Panc1 (cell line): ENCODE data around the gene SPINK9. TPM values are rescaled to one million over a fixed set of nuclear protein-coding genes. Genes with fewer than 3 reads are reported as not detected.

ENCODE experiments used
- ATAC-seq: fragments of 200-7000 bp; cut with Tn5 transposase; 2 replicates; pipeline ENCODE4 v1.9.1; 2020; ENCODE audit warnings: mild to moderate bottlenecking, moderate library complexity
- BruUV-seq: library from RNA; stranded (reverse); fragments of 400-500 nt; replicated peaks from 2 replicates; lab custom pipeline; 2021; lab: Mats Ljungman, UMichigan
- CTCF ChIA-PET: fragments of 300-600 bp; sonication (Branson Sonifier 250); formaldehyde crosslinking; loops from one replicate; lab custom pipeline; 2022; ENCODE audit warnings: antibody characterized with exemption; lab: Charles Lee
- POLR2A ChIA-PET: fragments of 300-600 bp; sonication (Branson Sonifier 250); formaldehyde crosslinking; loops from one replicate; lab custom pipeline; 2022; ENCODE audit warnings: antibody characterized with exemption; lab: Charles Lee
- DNase-seq: peaks from one replicate; pipeline ENCODE4 v3.0.0-alpha.2; 2010; ENCODE audit warnings: low read depth, low spot score
- H3K27ac ChIP-seq: 2 replicates; pipeline ENCODE4 v1.5.1; 2011; ENCODE audit warnings: mild to moderate bottlenecking, low read length, inconsistent platforms
- H3K27me3 ChIP-seq: fragments of 200-500 bp; sonication (Bioruptor generic); 2 replicates; pipeline ENCODE4 v1.6.0; 2014; ENCODE audit warnings: low read length, inconsistent platforms; ENCODE audit not compliant: control insufficient read depth, insufficient read depth
- H3K36me3 ChIP-seq: fragments of 200-500 bp; sonication (Bioruptor generic); 2 replicates; pipeline ENCODE4 v1.5.1; 2014; ENCODE audit warnings: inconsistent platforms, mild to moderate bottlenecking, low read length, moderate library complexity; ENCODE audit not compliant: control insufficient read depth, insufficient read depth
- H3K4me1 ChIP-seq: 2 replicates; pipeline ENCODE4 v1.5.1; 2011; ENCODE audit warnings: inconsistent platforms, mild to moderate bottlenecking, low read length, moderate library complexity; ENCODE audit not compliant: control insufficient read depth, insufficient read depth
- H3K4me3 ChIP-seq, 2 experiments: 2 replicates each; pipeline ENCODE4 v1.5.1; 2011 to 2012; ENCODE audit warnings: low read depth in 2 of 2, low read length in 2 of 2, mild to moderate bottlenecking in 2 of 2, inconsistent platforms in 1 of 2, moderate library complexity in 1 of 2
- H3K9me3 ChIP-seq: fragments of 200-500 bp; sonication (Bioruptor generic); 2 replicates; pipeline ENCODE4 v1.5.1; 2014; ENCODE audit warnings: low read depth, mild to moderate bottlenecking, inconsistent platforms, low read length, moderate library complexity; ENCODE audit not compliant: control insufficient read depth, insufficient read depth
- CTCF ChIP-seq: fragments of 450-650 bp; IDR thresholded peaks from 2 replicates; pipeline ENCODE4 v1.5.1; 2017; ENCODE audit warnings: mild to moderate bottlenecking
- POLR2AphosphoS5 ChIP-seq: IDR thresholded peaks from 2 replicates; pipeline ENCODE4 v1.6.1; 2012; ENCODE audit warnings: mild to moderate bottlenecking, low read depth, low read length, moderate library complexity
- REST ChIP-seq, 2 experiments: IDR thresholded peaks; 2 replicates each; pipeline ENCODE4 v1.6.1; 2011 to 2012; ENCODE audit warnings: low read depth in 2 of 2, control low read depth in 1 of 2, low read length in 1 of 2, mild to moderate bottlenecking in 1 of 2, moderate library complexity in 1 of 2; ENCODE audit not compliant: insufficient read depth in 1 of 2
- SIN3A ChIP-seq: IDR thresholded peaks from 2 replicates; pipeline ENCODE4 v1.6.1; 2012; ENCODE audit warnings: low read depth, mild to moderate bottlenecking, low read length, moderate library complexity, borderline replicate concordance; ENCODE audit not compliant: insufficient read depth
- TCF7L2 ChIP-seq: IDR thresholded peaks from 2 replicates; pipeline ENCODE4 v1.6.1; 2011; ENCODE audit warnings: mild to moderate bottlenecking, low read depth, low read length, inconsistent platforms
- in situ Hi-C: cut with HindIII; loops from 2 replicates; pipeline ENCODE4 v1.10.0; 2016; ENCODE audit warnings: low sequenced_read_pairs, low pct_unique_long_range_greater_than_20kb
- intact Hi-C: fragments of 100-400 bp; cut with micrococcal nuclease; formaldehyde crosslinking; loops from one replicate; pipeline ENCODE4 v1.10.0; 2022; ENCODE audit not compliant: unreplicated experiment
- total RNA-seq: library from RNA; stranded (reverse); gene quantifications from one replicate; pipeline ENCODE4 v1.2.1, GENCODE V29; 2021; ENCODE audit not compliant: unreplicated experiment

Gene SPINK9
- total RNA-seq, 1 experiment from 2014 or later, result not detected

GRCh38 chr5:148343603-148344487, 8.5 kb downstream of the SPINK9 start:
- ATAC-seq (no peak), DNase-seq (no peak)
- intact Hi-C loops (no loop called here), in situ Hi-C loops (no loop called here)
- Histone ChIP-seq H3K36me3 (no peaks in the 10 kb centered on the region), H3K27me3 (no peaks in the 10 kb centered on the region), H3K4me3 (no peak overlapping the region), H3K27ac (no peak overlapping the region), H3K9me3 (no peaks in the 10 kb centered on the region), H3K4me1 (no peaks in the 10 kb centered on the region)
- CTCF ChIA-PET, result no interaction called here
- TF ChIP-seq TCF7L2, result no peak
- no peak for TF ChIP-seq SIN3A
- no peak for TF ChIP-seq CTCF
- no peak for TF ChIP-seq POLR2AphosphoS5
- no peak for TF ChIP-seq REST (IDR thresholded peaks at IDR 0.05; ENCODE audit: insufficient read depth in 1 of 2, low read depth in 2 of 2, low read length in 1 of 2)
- BruUV-seq, result no TSS peak
- POLR2A ChIA-PET, result no interaction called here

- ATAC-seq (no peak), DNase-seq (no peak)
- Histone ChIP-seq H3K27ac (no peak overlapping the region), H3K36me3 (no peaks in the 10 kb centered on the region), H3K4me1 (no peaks in the 10 kb centered on the region), H3K27me3 (no peaks in the 10 kb centered on the region), H3K9me3 (no peaks in the 10 kb centered on the region), H3K4me3 (no peak overlapping the region)
- intact Hi-C loops (no loop called here), in situ Hi-C loops (no loop called here)
- ChIA-PET CTCF (no interaction called here), POLR2A (no interaction called here)
- TF ChIP-seq TCF7L2, result no peak
- TF ChIP-seq CTCF, result no peak
- no peak for TF ChIP-seq SIN3A
- no peak for TF ChIP-seq REST (IDR thresholded peaks at IDR 0.05; ENCODE audit: insufficient read depth in 1 of 2, low read depth in 2 of 2, low read length in 1 of 2)
- TF ChIP-seq POLR2AphosphoS5, result no peak
- BruUV-seq, result no TSS peak
Measured at GRCh38 chr5:148347706-148348105, 12.3 kb downstream of the SPINK9 start.
